K562 treated with DMSO at 1 percent for 48 hours (cell line): ENCODE results near the gene ASB2. TPM values are rescaled to one million over a fixed set of nuclear protein-coding genes. Genes with fewer than 3 reads are reported as not detected.

Experiments used
- total RNA-seq: library from RNA; unstranded; fragments of 300-600 nt; gene quantifications from 2 replicates; pipeline ENCODE4 v1.2.3, GENCODE V29; 2022; ENCODE audit warnings: low replicate concordance; ENCODE audit errors: extremely low read depth

The ASB2 gene, protein sequence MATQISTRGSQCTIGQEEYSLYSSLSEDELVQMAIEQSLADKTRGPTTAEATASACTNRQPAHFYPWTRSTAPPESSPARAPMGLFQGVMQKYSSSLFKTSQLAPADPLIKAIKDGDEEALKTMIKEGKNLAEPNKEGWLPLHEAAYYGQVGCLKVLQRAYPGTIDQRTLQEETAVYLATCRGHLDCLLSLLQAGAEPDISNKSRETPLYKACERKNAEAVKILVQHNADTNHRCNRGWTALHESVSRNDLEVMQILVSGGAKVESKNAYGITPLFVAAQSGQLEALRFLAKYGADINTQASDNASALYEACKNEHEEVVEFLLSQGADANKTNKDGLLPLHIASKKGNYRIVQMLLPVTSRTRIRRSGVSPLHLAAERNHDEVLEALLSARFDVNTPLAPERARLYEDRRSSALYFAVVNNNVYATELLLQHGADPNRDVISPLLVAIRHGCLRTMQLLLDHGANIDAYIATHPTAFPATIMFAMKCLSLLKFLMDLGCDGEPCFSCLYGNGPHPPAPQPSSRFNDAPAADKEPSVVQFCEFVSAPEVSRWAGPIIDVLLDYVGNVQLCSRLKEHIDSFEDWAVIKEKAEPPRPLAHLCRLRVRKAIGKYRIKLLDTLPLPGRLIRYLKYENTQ
- not detected in 2 replicates for total RNA-seq

DNA sequence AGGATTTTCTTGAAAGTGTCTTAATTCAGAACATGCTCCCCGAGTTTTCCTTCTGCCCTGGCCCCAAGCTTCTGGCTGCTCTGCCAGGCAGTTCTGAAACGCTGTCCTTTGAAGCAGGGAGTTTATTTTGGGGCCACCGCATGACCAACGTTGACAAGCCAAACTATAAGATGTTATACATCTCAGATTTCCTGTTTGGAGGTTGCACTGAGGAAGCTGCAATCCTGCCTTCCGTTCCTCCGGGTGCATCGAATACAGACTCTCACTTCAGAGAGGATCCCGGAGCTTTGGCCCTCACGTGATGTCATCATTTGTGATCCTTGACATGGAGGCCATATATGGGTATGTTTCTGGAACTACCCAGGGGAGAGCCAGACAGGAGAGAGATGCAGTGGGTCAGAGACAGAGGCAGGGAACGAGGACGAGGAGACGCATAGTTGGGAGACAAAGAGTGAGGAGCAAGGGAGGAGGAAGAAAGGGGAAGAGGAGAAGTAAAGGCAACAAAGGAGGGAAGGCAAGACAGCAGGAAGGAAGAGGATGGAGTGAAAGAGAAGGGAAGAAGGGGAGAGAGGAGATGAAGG is at the start of gene ASB2:
ASB2 (minus strand) TSS at position 94 of the 581 bp plus-strand sequence. CDS start 12,031 bp downstream, outside the sequence.

DNA sequence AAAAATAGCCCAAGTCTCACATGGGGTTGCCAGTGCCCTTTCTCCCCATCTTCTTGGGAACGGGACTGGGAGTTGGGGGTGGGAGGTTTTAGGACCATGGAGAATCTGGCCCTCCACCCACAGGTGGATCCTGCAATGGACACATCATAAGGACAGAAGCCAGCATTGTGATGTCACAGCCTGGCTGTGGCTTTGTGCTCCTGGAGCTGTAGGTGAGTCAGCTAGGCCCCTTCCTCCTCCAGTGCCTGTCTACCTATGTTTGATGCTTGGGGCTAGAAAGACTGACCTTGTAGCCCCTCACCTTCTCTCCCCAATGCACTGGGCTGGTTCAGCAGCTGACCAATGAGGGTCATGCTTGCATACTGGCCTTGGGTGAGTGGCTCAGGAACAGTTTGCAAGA is 20.7 kb upstream of the ASB2 start, which contains the start of gene CCDC197:
CCDC197 (plus strand) TSS at position 220 of the 400 bp plus-strand sequence. CDS start 831 bp downstream, outside the sequence.

DNA sequence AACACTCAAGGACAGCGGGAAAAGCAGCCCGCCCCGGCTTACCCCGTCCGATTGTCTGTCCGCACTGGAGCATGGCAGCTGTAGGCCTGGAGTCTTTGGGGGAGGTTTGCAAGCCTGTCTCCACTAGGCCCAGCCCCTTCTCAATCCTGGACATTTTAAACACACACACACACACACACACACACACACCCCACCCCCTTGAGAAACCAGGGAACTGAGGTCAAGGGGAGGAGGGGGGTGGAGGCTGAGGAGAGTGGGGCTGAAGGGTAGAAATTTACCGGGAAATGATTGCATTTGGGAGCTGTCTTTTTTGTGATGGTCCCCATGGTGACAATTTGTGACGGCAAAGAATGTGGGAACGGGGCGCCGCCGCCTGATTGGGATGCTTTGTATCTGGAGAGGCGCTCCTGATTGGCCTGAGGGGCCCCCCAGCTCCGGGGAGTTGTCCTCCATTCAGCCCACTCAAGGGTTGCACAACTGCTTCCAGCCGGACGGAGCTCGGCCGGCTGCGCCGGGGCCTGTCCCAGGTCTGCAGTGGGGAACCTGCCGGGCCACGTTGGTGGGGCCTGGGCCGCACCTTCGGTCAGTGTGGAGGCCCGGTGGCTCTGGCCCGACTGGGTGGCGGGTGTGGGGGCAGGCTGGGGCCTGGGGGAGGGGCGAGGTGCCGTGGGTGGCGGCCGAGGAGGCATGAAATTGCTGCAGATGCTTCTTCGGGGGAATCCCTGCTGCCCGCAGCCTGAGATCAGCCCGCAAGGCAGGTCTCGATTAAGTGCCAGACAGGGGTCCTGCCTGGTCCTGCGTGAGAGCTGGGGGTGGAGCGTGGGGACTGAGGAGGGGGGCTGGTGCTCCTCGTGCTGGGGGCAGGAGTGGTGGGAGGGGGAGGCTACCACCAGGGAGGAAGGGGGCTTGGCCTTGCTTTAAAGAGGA is 49.2 kb downstream of the ASB2 start, which contains the start of gene FAM181A:
FAM181A (plus strand) TSS at position 472 of the 927 bp plus-strand sequence. CDS start 942 bp downstream, outside the sequence.

Other genes starting within 250 kb of the ASB2 start
- gene PRIMA1, start 188.1 kb downstream of the ASB2 start, total RNA-seq: not detected in 2 replicates
- gene FAM181A, start 49.2 kb downstream of the ASB2 start, total RNA-seq: not detected in 2 replicates
- not detected in 2 replicates for gene CCDC197, start 20.7 kb upstream of the ASB2 start, total RNA-seq
- not detected in 2 replicates for gene OTUB2, start 49.8 kb upstream of the ASB2 start, total RNA-seq
- not detected in 2 replicates for gene DDX24, start 104.6 kb upstream of the ASB2 start, total RNA-seq
- not detected in 2 replicates for gene IFI27L1, start 104.7 kb upstream of the ASB2 start, total RNA-seq
- not detected in 2 replicates for gene IFI27, start 134.2 kb upstream of the ASB2 start, total RNA-seq
- not detected in 2 replicates for gene IFI27L2, start 153.0 kb upstream of the ASB2 start, total RNA-seq
- not detected in 2 replicates for gene PPP4R4, start 197.8 kb upstream of the ASB2 start, total RNA-seq